Lung (tissue), 12 donors: ENCODE results near the gene NUP35. TPM values are rescaled to one million over a fixed set of nuclear protein-coding genes. Genes with fewer than 3 reads are reported as not detected.

ENCODE experiments used
- ATAC-seq: fragments of 200-7000 bp; cut with Tn5 transposase; one replicate; pipeline ENCODE4 v1.9.1; 2020; ENCODE audit warnings: moderate number of reproducible peaks; ENCODE audit not compliant: insufficient read depth, low FRiP score
- DNase-seq, 3 donors: peaks; one replicate each; pipeline ENCODE4 v3.0.0-alpha.2; 2013 to 2017
- H3K27ac ChIP-seq, 2 donors: one replicate each; pipeline ENCODE4 v1.5.1; 2013; ENCODE audit warnings: mild to moderate bottlenecking in 2 of 2, moderate library complexity in 2 of 2, control low read depth in 1 of 2, inconsistent platforms in 1 of 2, low read depth in 1 of 2, low read length in 1 of 2
- H3K27me3 ChIP-seq, 3 donors: one replicate each; pipeline ENCODE4 v1.5.1; 2013; ENCODE audit warnings: low read length in 2 of 3; ENCODE audit not compliant: control insufficient read depth in 3 of 3, insufficient read depth in 3 of 3
- H3K36me3 ChIP-seq, 4 donors: one replicate each; pipeline ENCODE4 v1.5.1; 2013; ENCODE audit warnings: low read length in 4 of 4, mild to moderate bottlenecking in 1 of 4, moderate library complexity in 1 of 4; ENCODE audit not compliant: control insufficient read depth in 4 of 4, insufficient read depth in 4 of 4
- H3K4me1 ChIP-seq, 5 donors: one replicate each; pipeline ENCODE4 v1.5.1; 2013; ENCODE audit warnings: low read length in 5 of 5, mild to moderate bottlenecking in 2 of 5, moderate library complexity in 1 of 5; ENCODE audit not compliant: control insufficient read depth in 5 of 5, insufficient read depth in 5 of 5
- H3K4me3 ChIP-seq: one replicate; pipeline ENCODE4 v1.5.1; 2013; ENCODE audit warnings: mild to moderate bottlenecking, control low read depth, moderate library complexity
- H3K9ac ChIP-seq, 2 donors: one replicate each; pipeline ENCODE4 v1.5.1; 2013; ENCODE audit warnings: low read length in 2 of 2, control low read depth in 1 of 2; ENCODE audit not compliant: insufficient read depth in 1 of 2
- H3K9me3 ChIP-seq, 4 donors: one replicate each; pipeline ENCODE4 v1.5.1; 2013; ENCODE audit warnings: low read length in 3 of 4, mild to moderate bottlenecking in 1 of 4, moderate library complexity in 1 of 4; ENCODE audit not compliant: control insufficient read depth in 4 of 4, insufficient read depth in 3 of 4
- CTCF ChIP-seq: IDR thresholded peaks from 2 replicates; pipeline ENCODE4 v1.5.1; 2012; ENCODE audit warnings: mild to moderate bottlenecking; ENCODE audit errors: control extremely low read depth, extremely low read depth
- whole genome bisulfite sequencing, 2 donors: extraction: QIAGEN DNeasy Blood & Tissue Kit; methylation state at CpG; one replicate each; pipeline ENCODE4 v1.1.7; 2013; 5-methylcytosine and 5-hydroxymethylcytosine counted together
- polyA plus RNA-seq, 2 donors: library from polyadenylated mRNA; stranded (reverse); fragments of 200-250 nt; gene quantifications; one replicate each; pipeline ENCODE4 v1.2.1, GENCODE V29; 2013
- total RNA-seq, 2 donors: library from RNA; depleted of rRNA in 1 of 2; stranded (reverse); fragments of >200 nt in 1 of 2; gene quantifications; one replicate each; pipeline ENCODE4 v1.2.1, GENCODE V29; 2014 to 2021
- donor health status: control.
- donor health status: control.
- donor health status: Bipolar disorder and iron deficiency.
- donor health status: healthy.
- donor health status: DM: yes; HTN: yes; CAD: no.

Gene NUP35
- total and polyA plus RNA-seq, 4 donors, result 9.5 to 28.0 (median 12.4) TPM

GRCh38 chr2:183123959-183124221, 353 bp upstream of the NUP35 start:
- Histone ChIP-seq H3K27me3 (no peaks in the 10 kb centered on the region), H3K36me3 (peaks cover 0 to 2% (median under 1%) of the 10 kb centered on the region in 4 donors), H3K4me3 (peak overlapping the region; percentile 21), H3K9me3 (peaks cover 0 to 2% (median 0%) of the 10 kb centered on the region in 4 donors), H3K4me1 (peaks cover 0 to 17% (median 4%) of the 10 kb centered on the region in 5 donors), H3K9ac (peak overlapping the region; percentile 72 to 89), H3K27ac (peak overlapping the region; percentile 70 to 97)
- no peak for TF ChIP-seq CTCF
- ATAC-seq, result no peak
- no peak for DNase-seq
- WGBS, 2 donors, result 0 to 1% methylated on average over 7 of the region's 7 CpGs

- Histone ChIP-seq H3K9me3 (peaks cover 0 to 2% (median 0%) of the 10 kb centered on the region in 4 donors), H3K4me3 (peak overlapping the region; percentile 95), H3K36me3 (peaks cover 0 to 5% (median 3%) of the 10 kb centered on the region in 4 donors), H3K27me3 (no peaks in the 10 kb centered on the region), H3K27ac (peak overlapping the region; percentile 70 to 97), H3K4me1 (peaks cover 0 to 17% (median 4%) of the 10 kb centered on the region in 5 donors), H3K9ac (peak overlapping the region; percentile 72 to 89)
- no peak for TF ChIP-seq CTCF
- no peak for ATAC-seq
- DNase-seq, result no peak
- WGBS, 2 donors, result 0% methylated on average over 10 of the region's 10 CpGs
These were observed 663 bp downstream of the NUP35 start for GRCh38 chr2:183124957-183125255.

GRCh38 chr2:183125659-183126341, 1.6 kb downstream of the NUP35 start:
- ATAC-seq (no peak), DNase-seq (peak in 1 of 3 donors; percentile 5)
- no peaks in the 10 kb centered on the region for H3K27me3 ChIP-seq
- peaks cover 0 to 7% (median 3%) of the 10 kb centered on the region in 4 donors for H3K36me3 ChIP-seq
- H3K4me3 ChIP-seq, result no peak overlapping the region
- H3K4me1 ChIP-seq, result peaks cover 0 to 17% (median 4%) of the 10 kb centered on the region in 5 donors
- H3K9me3 ChIP-seq, result peaks cover 0 to 2% (median 0%) of the 10 kb centered on the region in 4 donors
- H3K9ac ChIP-seq, result peak overlapping the region; percentile 51 to 72
- 77 to 79% methylated on average over 11 of the region's 11 CpGs for WGBS, 2 donors
- TF ChIP-seq CTCF, result no peak
- no peak overlapping the region for H3K27ac ChIP-seq

GRCh38 chr2:183126635-183127034, 2.4 kb downstream of the NUP35 start:
- 82 to 89% methylated on average over 2 of the region's 2 CpGs for WGBS, 2 donors
- ATAC-seq, result no peak
- Histone ChIP-seq H3K36me3 (peaks cover 0 to 10% (median 7%) of the 10 kb centered on the region in 4 donors), H3K4me1 (peaks cover 0 to 17% (median 4%) of the 10 kb centered on the region in 5 donors), H3K4me3 (no peak overlapping the region), H3K27me3 (no peaks in the 10 kb centered on the region), H3K9me3 (peaks cover 0 to 2% (median 0%) of the 10 kb centered on the region in 4 donors), H3K27ac (no peak overlapping the region), H3K9ac (no peak overlapping the region)
- TF ChIP-seq CTCF, result no peak
- DNase-seq, result no peak
